Fibroblast of skin of left biceps (primary cell): ENCODE results near the gene SLC39A2.
A peak's percentile ranks its signal among the peaks of the same experiment; 100 is the strongest.
"Not testable (repeated sequence)": the region's sequence is repeated elsewhere in the genome, so short reads cannot be mapped to it uniquely, and the experiment has no call there.

Source experiments
- DNase-seq, 2 experiments: peaks; one replicate each; pipeline ENCODE4 v3.0.0-alpha.2; 2013; ENCODE audit warnings: low read depth in 2 of 2

The SLC39A2 gene

GRCh38 chr14:20998674-20999366, at the start of gene SLC39A2:
Gene SLC39A2 (plus strand): TSS chr14:20999293. CDS start chr14:20999447, 154 bp downstream.
- DNase-seq, result peak in 1 of 2 experiments; percentile 24

GRCh38 chr14:20954736-20955537, 44.2 kb upstream of the SLC39A2 start, which contains the start of gene RNASE2:
Gene RNASE2 (plus strand): TSS chr14:20955487. CDS start chr14:20955772, 285 bp downstream.
- not testable (repeated sequence) for DNase-seq

GRCh38 chr14:20955538-20955873, 43.6 kb upstream of the SLC39A2 start:
- not testable (repeated sequence) for DNase-seq

GRCh38 chr14:20956376-20956976, 42.6 kb upstream of the SLC39A2 start:
- no peak for DNase-seq

- not testable (repeated sequence) for DNase-seq
These were observed 40.1 kb upstream of the SLC39A2 start for GRCh38 chr14:20958946-20959345.

- no peak for DNase-seq
These were observed 29.8 kb upstream of the SLC39A2 start for GRCh38 chr14:20969336-20969735.

GRCh38 chr14:20970647-20970982, 28.5 kb upstream of the SLC39A2 start:
- no peak for DNase-seq

- DNase-seq, result peak; percentile 52 to 60
These were observed 27.9 kb upstream of the SLC39A2 start for GRCh38 chr14:20970983-20971704.

- DNase-seq, result no peak
These were observed 27.4 kb upstream of the SLC39A2 start for GRCh38 chr14:20971705-20972021.

GRCh38 chr14:20973501-20973900, 25.6 kb upstream of the SLC39A2 start:
- no peak for DNase-seq

- no peak for DNase-seq
These were observed 22.8 kb upstream of the SLC39A2 start for GRCh38 chr14:20976291-20976690.

- DNase-seq, result no peak
These were observed 20.4 kb upstream of the SLC39A2 start for GRCh38 chr14:20978687-20979086.

- DNase-seq, result no peak
These were observed 18.2 kb upstream of the SLC39A2 start for GRCh38 chr14:20980906-20981305.

GRCh38 chr14:20982646-20983369, 16.3 kb upstream of the SLC39A2 start:
- no peak for DNase-seq

- not testable (repeated sequence) for DNase-seq
These were observed 13.4 kb upstream of the SLC39A2 start for GRCh38 chr14:20985650-20986049.

GRCh38 chr14:20986811-20987210, 12.3 kb upstream of the SLC39A2 start:
- DNase-seq, result peak; percentile 81 to 84

- no peak for DNase-seq
These were observed 10.2 kb upstream of the SLC39A2 start for GRCh38 chr14:20988717-20989470.

- no peak for DNase-seq
These were observed 9.7 kb upstream of the SLC39A2 start for GRCh38 chr14:20989471-20989786.

- peak; percentile 93 to 95 for DNase-seq
These were observed 9.1 kb upstream of the SLC39A2 start, which contains the start of gene METTL17 for GRCh38 chr14:20989787-20990600. Gene METTL17 (plus strand): TSS chr14:20989980. CDS start chr14:20990003, 23 bp downstream.

- no peak for DNase-seq
These were observed 2.6 kb upstream of the SLC39A2 start for GRCh38 chr14:20996521-20996920.
